ENCODE results near the gene SESN1.

- TF ChIP-seq CTCF (IDR thresholded peaks at IDR 0.05) (no peak), POLR2A (IDR thresholded peaks at IDR 0.05) (no peak)
Measured at GRCh38 chr6:108996208-108996607, 98.4 kb downstream of the SESN1 start.

Data from right lobe of liver (tissue), 4 donors.